Neural progenitor cell (in vitro differentiated cells): ENCODE measurements around the gene STARD6.

Experiments
- EZH2phosphoT487 ChIP-seq: fragments of 200-600 bp; sonication (generic); IDR thresholded peaks from 2 replicates; pipeline ENCODE4 v1.6.1; 2017; ENCODE audit warnings: antibody characterized with exemption
- TF ChIP-seq, protein P1 (sequence below): fragments of 200-600 bp; sonication (generic); IDR thresholded peaks from 2 replicates; pipeline ENCODE4 v1.5.1; 2017; ENCODE audit warnings: antibody characterized with exemption, mild to moderate bottlenecking

- TF ChIP-seq, protein P1, sequence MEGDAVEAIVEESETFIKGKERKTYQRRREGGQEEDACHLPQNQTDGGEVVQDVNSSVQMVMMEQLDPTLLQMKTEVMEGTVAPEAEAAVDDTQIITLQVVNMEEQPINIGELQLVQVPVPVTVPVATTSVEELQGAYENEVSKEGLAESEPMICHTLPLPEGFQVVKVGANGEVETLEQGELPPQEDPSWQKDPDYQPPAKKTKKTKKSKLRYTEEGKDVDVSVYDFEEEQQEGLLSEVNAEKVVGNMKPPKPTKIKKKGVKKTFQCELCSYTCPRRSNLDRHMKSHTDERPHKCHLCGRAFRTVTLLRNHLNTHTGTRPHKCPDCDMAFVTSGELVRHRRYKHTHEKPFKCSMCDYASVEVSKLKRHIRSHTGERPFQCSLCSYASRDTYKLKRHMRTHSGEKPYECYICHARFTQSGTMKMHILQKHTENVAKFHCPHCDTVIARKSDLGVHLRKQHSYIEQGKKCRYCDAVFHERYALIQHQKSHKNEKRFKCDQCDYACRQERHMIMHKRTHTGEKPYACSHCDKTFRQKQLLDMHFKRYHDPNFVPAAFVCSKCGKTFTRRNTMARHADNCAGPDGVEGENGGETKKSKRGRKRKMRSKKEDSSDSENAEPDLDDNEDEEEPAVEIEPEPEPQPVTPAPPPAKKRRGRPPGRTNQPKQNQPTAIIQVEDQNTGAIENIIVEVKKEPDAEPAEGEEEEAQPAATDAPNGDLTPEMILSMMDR, result no peak
- TF ChIP-seq EZH2phosphoT487, result no peak
These were observed 36.1 kb upstream of the STARD6 start for GRCh38 chr18:54393648-54394294.
